Psoas muscle (tissue), 8 donors: ENCODE results near the gene FNDC1. TPM values are rescaled to one million over a fixed set of nuclear protein-coding genes. Genes with fewer than 3 reads are reported as not detected.

Source experiments
- ATAC-seq, 4 donors: fragments of 200-7000 bp; cut with Tn5 transposase; one replicate each; pipeline ENCODE4 v1.9.1; 2020; ENCODE audit warnings: moderate library complexity in 3 of 4, mild to moderate bottlenecking in 2 of 4
- DNase-seq, 2 donors: peaks; one replicate each; pipeline ENCODE4 v3.0.0-alpha.2; 2020
- H3K27ac ChIP-seq: fragments of 200-600 bp; one replicate; pipeline ENCODE4 v1.8.0; 2022
- H3K27me3 ChIP-seq, 3 donors: fragments of 200-600 bp in 1 of 3; one replicate each; pipeline versions ENCODE4 v1.6.1 to v1.8.0; 2013 to 2022; ENCODE audit warnings: low read length in 2 of 3, mild to moderate bottlenecking in 2 of 3, moderate library complexity in 1 of 3; ENCODE audit not compliant: insufficient read depth in 3 of 3
- H3K36me3 ChIP-seq, 2 donors: fragments of 200-600 bp in 1 of 2; one replicate each; pipeline versions ENCODE4 v1.6.1 to v1.8.0; 2013 to 2022; ENCODE audit warnings: low read depth in 1 of 2, mild to moderate bottlenecking in 1 of 2, moderate library complexity in 1 of 2; ENCODE audit not compliant: insufficient read depth in 1 of 2
- H3K4me1 ChIP-seq: fragments of 200-600 bp; one replicate; pipeline ENCODE4 v1.8.0; 2022
- H3K4me3 ChIP-seq: fragments of 200-600 bp; one replicate; pipeline ENCODE4 v1.8.0; 2022; ENCODE audit warnings: mild to moderate bottlenecking
- H3K9me3 ChIP-seq: fragments of 200-600 bp; one replicate; pipeline ENCODE4 v1.8.0; 2022
- CTCF ChIP-seq: fragments of 200-600 bp; IDR thresholded peaks from one replicate; pipeline ENCODE4 v1.8.0; 2022; ENCODE audit warnings: antibody characterized with exemption
- WGBS, 3 donors: extraction: QIAGEN DNeasy Blood & Tissue Kit; methylation state at CpG; one replicate each; pipeline versions ENCODE4 v1.1.6 to v1.1.7; 2013; 5-methylcytosine and 5-hydroxymethylcytosine counted together
- intact Hi-C, 2 donors: fragments of 100-400 bp; cut with DNase I; formaldehyde crosslinking; loops; one replicate each; pipeline versions ENCODE4 v1.11.0 to v1.14.2; 2022
- polyA plus RNA-seq, 3 donors: library from polyadenylated mRNA; stranded (reverse); fragments of 200-250 nt; gene quantifications; one replicate each; pipeline ENCODE4 v1.2.3, GENCODE V29; 2013
- total RNA-seq, 4 donors: library from RNA; stranded (reverse); fragmentation: NEBNext Ultra II Directional in 2 of 4; extraction: Animal tissue kit (Norgen Biotek cat#: 25700) in 2 of 4; gene quantifications; one replicate each; pipeline versions ENCODE4 v1.2.1 to v1.2.4, GENCODE V29; 2021 to 2023
- donor health status: healthy with polysubstance abuse.
- donor health status: DM: no; HTN: no; CAD: no; lungs with moderate emphysema.
- donor health status: Bipolar disorder and iron deficiency.
- donor health status: healthy.
- donor health status: DM: yes; HTN: yes; CAD: no.
- donor health status: DM: no; HTN: no; CAD: no.
- donor health status: DM: no; HTN: no; CAD: no.
- donor health status: DM: yes; HTN: yes; CAD: no.

Gene FNDC1
- total and polyA plus RNA-seq, 7 donors: 0.06 to 0.99 (median 0.29) TPM

- H3K27ac ChIP-seq: no peak overlapping the region
- intact Hi-C loops: loop anchor here in 1 of 2 donors (10.0 kb wide), 2 partner anchors 399 to 689 kb away; no protein-coding TSS in a partner anchor
- TF ChIP-seq CTCF: no peak
- no peaks in the 10 kb centered on the region for H3K4me1 ChIP-seq
- no peaks in the 10 kb centered on the region for H3K9me3 ChIP-seq
- WGBS, 3 donors: 75 to 88% (median 78%) methylated on average over 4 of the region's 4 CpGs
- H3K36me3 ChIP-seq: no peaks in the 10 kb centered on the region
- no peaks in the 10 kb centered on the region for H3K27me3 ChIP-seq
- DNase-seq (no peak), ATAC-seq (no peak)
- no peak overlapping the region for H3K4me3 ChIP-seq
Observed at GRCh38 chr6:159255434-159255951, 86.3 kb downstream of the FNDC1 start.

GRCh38 chr6:159256128-159256527 is 86.9 kb downstream of the FNDC1 start:
- Histone ChIP-seq H3K27ac (no peak overlapping the region), H3K9me3 (no peaks in the 10 kb centered on the region), H3K4me3 (no peak overlapping the region), H3K4me1 (no peaks in the 10 kb centered on the region), H3K27me3 (no peaks in the 10 kb centered on the region), H3K36me3 (no peaks in the 10 kb centered on the region)
- ATAC-seq (no peak), DNase-seq (no peak)
- 91 to 98% (median 94%) methylated on average over 5 of the region's 5 CpGs for WGBS, 3 donors
- no peak for TF ChIP-seq CTCF
- intact Hi-C loops: loop anchor here in 1 of 2 donors (10.0 kb wide), 2 partner anchors 399 to 689 kb away; no protein-coding TSS in a partner anchor

- WGBS, 3 donors: 89 to 94% (median 91%) methylated on average over 6 of the region's 6 CpGs
- Histone ChIP-seq H3K27me3 (no peaks in the 10 kb centered on the region), H3K36me3 (no peaks in the 10 kb centered on the region), H3K4me1 (no peaks in the 10 kb centered on the region), H3K27ac (no peak overlapping the region), H3K9me3 (no peaks in the 10 kb centered on the region), H3K4me3 (no peak overlapping the region)
- no peak for TF ChIP-seq CTCF
- intact Hi-C loops: loop anchor here in 1 of 2 donors (10.0 kb wide), 2 partner anchors 397 to 687 kb away; no protein-coding TSS in a partner anchor
- no peak for DNase-seq
- peak in 1 of 4 donors; percentile 52 for ATAC-seq
Observed at GRCh38 chr6:159257846-159258245, 88.6 kb downstream of the FNDC1 start.

- Histone ChIP-seq H3K27ac (no peak overlapping the region), H3K4me3 (no peak overlapping the region), H3K9me3 (no peaks in the 10 kb centered on the region), H3K36me3 (no peaks in the 10 kb centered on the region), H3K4me1 (no peaks in the 10 kb centered on the region), H3K27me3 (no peaks in the 10 kb centered on the region)
- WGBS, 3 donors: 76 to 89% (median 81%) methylated on average over 3 of the region's 3 CpGs
- ATAC-seq (no peak), DNase-seq (no peak)
- intact Hi-C loops: loop anchor here in 1 of 2 donors (10.0 kb wide), 2 partner anchors 395 to 685 kb away; no protein-coding TSS in a partner anchor
- TF ChIP-seq CTCF: no peak
Observed at GRCh38 chr6:159259441-159260125, 90.4 kb downstream of the FNDC1 start.
